ENCODE data around the gene CRTC3. TPM values are rescaled to one million over a fixed set of nuclear protein-coding genes. Genes with fewer than 3 reads are reported as not detected.

CRTC3 gene
- total RNA-seq, 1 experiment from 2014 or later: 3.9 TPM

GRCh38 chr15:90623854-90624253 is 94.1 kb downstream of the CRTC3 start:
- no peaks in the 10 kb centered on the region for H3K79me2 ChIP-seq (ENCODE audit: insufficient read depth, low read length)
- H3K14ac ChIP-seq (ENCODE audit: insufficient read depth, low read length): no peak overlapping the region
- H3K9ac ChIP-seq (ENCODE audit: extremely low read depth, insufficient read length, low read length): no peak overlapping the region
- no peaks in the 10 kb centered on the region for H3K79me1 ChIP-seq (ENCODE audit: insufficient read depth, low read depth, low read length, poor library complexity, severe bottlenecking)
- Mint-ChIP-seq H3K27me3 (ENCODE audit: low read depth) (no peaks in the 10 kb centered on the region), H3K27ac (no peak overlapping the region), H3K36me3 (ENCODE audit: insufficient read depth in 1 of 3, low read depth in 3 of 3) (no peaks in the 10 kb centered on the region), H3K9me3 (no peaks in the 10 kb centered on the region), H3K4me1 (peaks cover 0 to 5% of the 10 kb centered on the region in 2 experiments; a peak in 1 of 4 replicates), H3K4me3 (no peak overlapping the region)
- H2BK15ac ChIP-seq (ENCODE audit: low read depth, low read length): no peak overlapping the region
- DNase-seq: no peak
- no peak overlapping the region for H4K5ac ChIP-seq (ENCODE audit: insufficient read length, low read depth, low read length)
- H3K4me2 ChIP-seq (ENCODE audit: insufficient read depth, insufficient read length, low read length): no peak overlapping the region
- no peaks in the 10 kb centered on the region for H3K9me3 ChIP-seq (ENCODE audit: control insufficient read depth, low read depth, low read length)
- H3K27ac ChIP-seq (ENCODE audit: insufficient read length, low read depth, low read length): no peak overlapping the region
- H4K20me1 ChIP-seq (ENCODE audit: control insufficient read depth, insufficient read depth, insufficient read length): no peaks in the 10 kb centered on the region
- no peak overlapping the region for H4K8ac ChIP-seq (replicated peaks; ENCODE audit: insufficient read length, low read depth, low read length)
- no peaks in the 10 kb centered on the region for H3K23me2 ChIP-seq (ENCODE audit: insufficient read length, low read depth, low read length, poor library complexity, severe bottlenecking)
- no peak overlapping the region for H3K23ac ChIP-seq (ENCODE audit: insufficient read length, low read depth, low read length)
- H4K91ac ChIP-seq (ENCODE audit: insufficient read length, low read depth, low read length): no peak overlapping the region
- no peak overlapping the region for H2AFZ ChIP-seq (ENCODE audit: low read length)
- no peaks in the 10 kb centered on the region; the same call in 1 of the 2 replicates for H3K4me1 ChIP-seq (ENCODE audit: insufficient read depth, low read length)
- no peak overlapping the region for H2BK120ac ChIP-seq (ENCODE audit: low read depth, low read length, poor library complexity, severe bottlenecking)
- no peak overlapping the region for H2BK20ac ChIP-seq (ENCODE audit: low read depth, low read length, poor library complexity, severe bottlenecking)
- H2AK5ac ChIP-seq (ENCODE audit: insufficient read length, low read length): no peak overlapping the region
- H3K18ac ChIP-seq (ENCODE audit: insufficient read length, low read depth, low read length): no peak overlapping the region
- no peak overlapping the region for H3K4ac ChIP-seq (ENCODE audit: low read depth, low read length)
- H2BK5ac ChIP-seq (ENCODE audit: insufficient read length, low read length): no peak overlapping the region
- H2BK12ac ChIP-seq (ENCODE audit: insufficient read length, low read depth, low read length): no peak overlapping the region
- H3K56ac ChIP-seq (ENCODE audit: insufficient read length, low read depth, low read length): no peak overlapping the region
- no CpG with 5 or more reads among the region's 6 CpGs for WGBS (ENCODE audit: extremely low coverage, insufficient read length, low lambda C conversion rate)
- TF ChIP-seq, protein P1, sequence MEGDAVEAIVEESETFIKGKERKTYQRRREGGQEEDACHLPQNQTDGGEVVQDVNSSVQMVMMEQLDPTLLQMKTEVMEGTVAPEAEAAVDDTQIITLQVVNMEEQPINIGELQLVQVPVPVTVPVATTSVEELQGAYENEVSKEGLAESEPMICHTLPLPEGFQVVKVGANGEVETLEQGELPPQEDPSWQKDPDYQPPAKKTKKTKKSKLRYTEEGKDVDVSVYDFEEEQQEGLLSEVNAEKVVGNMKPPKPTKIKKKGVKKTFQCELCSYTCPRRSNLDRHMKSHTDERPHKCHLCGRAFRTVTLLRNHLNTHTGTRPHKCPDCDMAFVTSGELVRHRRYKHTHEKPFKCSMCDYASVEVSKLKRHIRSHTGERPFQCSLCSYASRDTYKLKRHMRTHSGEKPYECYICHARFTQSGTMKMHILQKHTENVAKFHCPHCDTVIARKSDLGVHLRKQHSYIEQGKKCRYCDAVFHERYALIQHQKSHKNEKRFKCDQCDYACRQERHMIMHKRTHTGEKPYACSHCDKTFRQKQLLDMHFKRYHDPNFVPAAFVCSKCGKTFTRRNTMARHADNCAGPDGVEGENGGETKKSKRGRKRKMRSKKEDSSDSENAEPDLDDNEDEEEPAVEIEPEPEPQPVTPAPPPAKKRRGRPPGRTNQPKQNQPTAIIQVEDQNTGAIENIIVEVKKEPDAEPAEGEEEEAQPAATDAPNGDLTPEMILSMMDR (conservative IDR thresholded peaks at IDR 0.05): no peak
- no peaks in the 10 kb centered on the region for H3K27me3 ChIP-seq (ENCODE audit: insufficient read depth, low read length)
- H3T11ph ChIP-seq (ENCODE audit: low read length): no peak overlapping the region
